Smooth muscle cell (in vitro differentiated cells): Measurements from ENCODE around the gene LRRC4C. TPM values are rescaled to one million over a fixed set of nuclear protein-coding genes. Genes with fewer than 3 reads are reported as not detected.
A peak's percentile ranks its signal among the peaks of the same experiment; 100 is the strongest.

Source experiments
- DNase-seq: peaks from one replicate; lab custom pipeline; 2025; ENCODE audit not compliant: unreplicated experiment; lab: John Stamatoyannopoulos, UW
- H2AFZ ChIP-seq: fragments of 200-600 bp; sonication (generic); 2 replicates; pipeline ENCODE4 v1.6.0; 2016; ENCODE audit warnings: antibody characterized with exemption, low read depth, mild to moderate bottlenecking
- H3F3A ChIP-seq: fragments of 200-600 bp; sonication (generic); 2 replicates; pipeline ENCODE4 v1.6.0; 2017; ENCODE audit warnings: antibody characterized with exemption, low read depth
- H3K27ac ChIP-seq: fragments of 200-600 bp; sonication (generic); 2 replicates; pipeline ENCODE4 v1.5.1; 2016; ENCODE audit warnings: low read depth, mild to moderate bottlenecking
- H3K27me3 ChIP-seq: fragments of 200-600 bp; sonication (generic); 2 replicates; pipeline ENCODE4 v1.6.1; 2016; ENCODE audit warnings: low read depth, mild to moderate bottlenecking
- H3K36me3 ChIP-seq: fragments of 200-600 bp; sonication (generic); 2 replicates; pipeline ENCODE4 v1.5.1; 2016; ENCODE audit warnings: low read depth
- H3K4me1 ChIP-seq: fragments of 200-600 bp; sonication (generic); 2 replicates; pipeline ENCODE4 v1.5.1; 2016; ENCODE audit warnings: low read depth
- H3K4me2 ChIP-seq: fragments of 200-600 bp; sonication (generic); 2 replicates; pipeline ENCODE4 v1.6.0; 2016; ENCODE audit warnings: mild to moderate bottlenecking
- H3K4me3 ChIP-seq: fragments of 200-600 bp; sonication (generic); 2 replicates; pipeline ENCODE4 v1.5.1; 2016; ENCODE audit warnings: mild to moderate bottlenecking
- H3K79me2 ChIP-seq: fragments of 200-600 bp; sonication (generic); 2 replicates; pipeline ENCODE4 v1.6.0; 2016; ENCODE audit warnings: low read depth, mild to moderate bottlenecking
- H3K9ac ChIP-seq: fragments of 200-600 bp; sonication (generic); 2 replicates; pipeline ENCODE4 v1.6.0; 2016; ENCODE audit warnings: low read depth
- H3K9me3 ChIP-seq: fragments of 200-600 bp; sonication (generic); replicated peaks from 2 replicates; pipeline ENCODE4 v1.5.1; 2016; ENCODE audit warnings: low read depth
- H4K20me1 ChIP-seq: fragments of 200-600 bp; sonication (generic); 2 replicates; pipeline ENCODE4 v1.6.0; 2016; ENCODE audit warnings: low read depth
- WGBS: methylation state at CpG from one replicate; pipeline ENCODE4 v1.1.7; 2016; ENCODE audit warnings: low lambda C conversion rate; 5-methylcytosine and 5-hydroxymethylcytosine counted together
- polyA plus RNA-seq: library from polyadenylated mRNA; unstranded; fragments of >200 nt; fragmentation: Nextera tagmentation; extraction: Ambion mirVana; gene quantifications from 2 replicates; pipeline ENCODE4 v1.2.1, GENCODE V29; 2016
- total RNA-seq: library from RNA; depleted of rRNA; stranded (reverse); fragments of >200 nt; gene quantifications from 2 replicates; pipeline ENCODE4 v1.2.3, GENCODE V29; 2014
- TF ChIP-seq, protein P1 (sequence below): fragments of 200-600 bp; sonication (generic); IDR thresholded peaks from 2 replicates; pipeline ENCODE4 v1.5.1; 2017; ENCODE audit warnings: borderline replicate concordance, mild to moderate bottlenecking, antibody characterized with exemption; ENCODE audit not compliant: insufficient read depth, poor library complexity, severe bottlenecking

The LRRC4C gene
- total and polyA plus RNA-seq, 2 experiments from 2014 or later = 7.3 to 10.1 TPM

DNA sequence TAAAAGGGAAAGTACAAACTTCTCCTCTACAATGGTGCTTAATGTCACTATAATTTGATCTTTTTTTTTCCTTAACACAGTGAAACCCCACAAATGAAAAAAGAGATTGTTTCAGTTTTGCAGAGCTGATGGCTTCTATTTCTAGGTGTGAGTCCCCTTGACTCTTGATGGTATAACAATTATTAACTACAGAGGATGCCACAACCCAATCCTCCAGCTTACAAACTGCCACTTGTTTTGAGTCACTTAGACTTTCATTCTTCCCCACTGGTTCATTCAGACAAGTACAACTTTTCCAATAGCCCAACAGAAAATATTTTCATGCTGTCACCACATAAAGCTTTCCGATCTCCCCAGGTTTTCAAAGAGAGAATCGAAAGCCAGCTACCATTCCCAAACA, 812.2 kb downstream of the LRRC4C start:
- TF ChIP-seq, protein P1, sequence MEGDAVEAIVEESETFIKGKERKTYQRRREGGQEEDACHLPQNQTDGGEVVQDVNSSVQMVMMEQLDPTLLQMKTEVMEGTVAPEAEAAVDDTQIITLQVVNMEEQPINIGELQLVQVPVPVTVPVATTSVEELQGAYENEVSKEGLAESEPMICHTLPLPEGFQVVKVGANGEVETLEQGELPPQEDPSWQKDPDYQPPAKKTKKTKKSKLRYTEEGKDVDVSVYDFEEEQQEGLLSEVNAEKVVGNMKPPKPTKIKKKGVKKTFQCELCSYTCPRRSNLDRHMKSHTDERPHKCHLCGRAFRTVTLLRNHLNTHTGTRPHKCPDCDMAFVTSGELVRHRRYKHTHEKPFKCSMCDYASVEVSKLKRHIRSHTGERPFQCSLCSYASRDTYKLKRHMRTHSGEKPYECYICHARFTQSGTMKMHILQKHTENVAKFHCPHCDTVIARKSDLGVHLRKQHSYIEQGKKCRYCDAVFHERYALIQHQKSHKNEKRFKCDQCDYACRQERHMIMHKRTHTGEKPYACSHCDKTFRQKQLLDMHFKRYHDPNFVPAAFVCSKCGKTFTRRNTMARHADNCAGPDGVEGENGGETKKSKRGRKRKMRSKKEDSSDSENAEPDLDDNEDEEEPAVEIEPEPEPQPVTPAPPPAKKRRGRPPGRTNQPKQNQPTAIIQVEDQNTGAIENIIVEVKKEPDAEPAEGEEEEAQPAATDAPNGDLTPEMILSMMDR = no peak
- H3K27ac ChIP-seq = no peak overlapping the region

GRCh38 chr11:40642284-40642683, 817.2 kb downstream of the LRRC4C start:
- no peaks in the 10 kb centered on the region for H3K9me3 ChIP-seq
- 68% methylated on average over 1 of the region's 1 CpG for WGBS
- no peak overlapping the region for H3K9ac ChIP-seq
- no peak overlapping the region for H3K27ac ChIP-seq
- H3F3A ChIP-seq = no peaks in the 10 kb centered on the region
- TF ChIP-seq, protein P1 = no peak
- no peaks in the 10 kb centered on the region for H3K4me1 ChIP-seq
- DNase-seq = no peak
- H3K4me2 ChIP-seq = no peak overlapping the region
- no peaks in the 10 kb centered on the region for H3K36me3 ChIP-seq
- no peaks in the 10 kb centered on the region for H4K20me1 ChIP-seq
- no peak overlapping the region for H3K4me3 ChIP-seq
- H3K79me2 ChIP-seq = no peaks in the 10 kb centered on the region
- no peak overlapping the region for H2AFZ ChIP-seq
- H3K27me3 ChIP-seq = no peaks in the 10 kb centered on the region

More for the DNA sequence above, 812.2 kb downstream of the LRRC4C start:
- Histone ChIP-seq H3F3A (no peaks in the 10 kb centered on the region), H3K9me3 (no peaks in the 10 kb centered on the region), H3K4me2 (no peak overlapping the region), H3K9ac (no peak overlapping the region), H3K4me1 (no peaks in the 10 kb centered on the region), H3K79me2 (no peaks in the 10 kb centered on the region), H3K27me3 (no peaks in the 10 kb centered on the region), H3K36me3 (no peaks in the 10 kb centered on the region), H3K4me3 (no peak overlapping the region), H4K20me1 (no peaks in the 10 kb centered on the region), H2AFZ (no peak overlapping the region)
- 91% methylated on average over 2 of the region's 2 CpGs for WGBS
- DNase-seq = no peak

DNA sequence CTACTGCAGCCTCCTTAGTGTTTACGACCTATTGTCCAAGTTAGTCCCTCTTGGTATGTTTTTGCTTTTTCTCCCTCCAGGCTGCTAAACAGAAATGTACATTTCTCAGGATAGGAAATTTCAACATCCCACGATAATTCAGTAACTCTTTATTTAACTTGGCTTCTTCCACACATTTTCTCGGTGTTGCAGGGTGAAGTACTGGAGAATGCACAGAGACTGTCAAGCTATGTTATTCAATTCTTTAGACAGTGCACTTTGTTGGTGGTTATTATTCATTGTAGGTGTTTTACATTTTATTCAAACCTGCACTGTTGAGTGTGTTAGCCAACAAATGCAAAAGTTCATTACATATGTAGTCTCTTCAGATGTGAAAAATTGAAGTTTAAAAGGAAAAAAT, 839.8 kb downstream of the LRRC4C start:
- H2AFZ ChIP-seq = peak overlapping the region; percentile 3
- no peaks in the 10 kb centered on the region for H3K9me3 ChIP-seq
- H3F3A ChIP-seq = no peaks in the 10 kb centered on the region
- no peak overlapping the region for H3K9ac ChIP-seq
- no peaks in the 10 kb centered on the region for H4K20me1 ChIP-seq
- no peak overlapping the region for H3K4me2 ChIP-seq
- 59% methylated on average over 3 of the region's 3 CpGs for WGBS
- TF ChIP-seq, protein P1 = no peak
- no peaks in the 10 kb centered on the region for H3K27me3 ChIP-seq
- H3K27ac ChIP-seq = no peak overlapping the region
- H3K79me2 ChIP-seq = no peaks in the 10 kb centered on the region
- no peaks in the 10 kb centered on the region for H3K4me1 ChIP-seq
- H3K36me3 ChIP-seq = no peaks in the 10 kb centered on the region
- H3K4me3 ChIP-seq = no peak overlapping the region
- no peak for DNase-seq

- Histone ChIP-seq H3K9ac (no peak overlapping the region), H3K4me2 (no peak overlapping the region), H3F3A (no peaks in the 10 kb centered on the region), H3K27ac (no peak overlapping the region), H3K27me3 (no peaks in the 10 kb centered on the region), H3K4me3 (no peak overlapping the region), H3K4me1 (no peaks in the 10 kb centered on the region), H3K9me3 (peaks cover 4% of the 10 kb centered on the region), H3K79me2 (no peaks in the 10 kb centered on the region), H2AFZ (no peak overlapping the region), H3K36me3 (no peaks in the 10 kb centered on the region), H4K20me1 (no peaks in the 10 kb centered on the region)
- no peak for DNase-seq
- WGBS = 88% methylated on average over 3 of the region's 3 CpGs
- TF ChIP-seq, protein P1 = no peak
Observed at GRCh38 chr11:40606800-40607199, 852.7 kb downstream of the LRRC4C start.
